IPS DF 4.7 (cell line): ENCODE measurements around the gene CTNNBIP1.
"Not testable (repeated sequence)": the region's sequence is repeated elsewhere in the genome, so short reads cannot be mapped to it uniquely, and the experiment has no call there.

Experiments used
- DNase-seq: peaks from one replicate; pipeline ENCODE4 v3.0.0-alpha.2; 2013; ENCODE audit warnings: low spot score; ENCODE audit errors: extremely low read depth

CTNNBIP1 gene

DNA sequence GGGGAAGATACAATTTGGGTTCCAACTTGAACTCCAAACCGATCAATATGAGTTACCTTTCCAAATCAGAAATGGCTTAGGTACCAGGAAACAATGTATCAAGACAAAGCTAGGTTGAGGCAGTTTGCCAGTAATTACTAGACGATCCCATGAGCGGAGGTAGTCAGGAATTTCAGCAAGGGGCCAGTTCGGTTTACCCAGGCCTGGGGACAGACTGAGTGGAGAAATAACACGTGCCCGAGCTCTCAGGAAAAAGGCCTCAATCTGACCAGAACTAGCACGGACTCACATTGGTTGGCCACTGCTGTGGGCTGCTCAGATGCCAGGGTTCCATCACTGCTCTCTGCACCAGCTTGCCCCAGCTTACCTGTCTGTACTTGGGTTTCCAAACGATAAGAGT lies 101.6 kb downstream of the CTNNBIP1 start:
- DNase-seq = no peak

- no peak for DNase-seq
Observed at GRCh38 chr1:9807541-9807940, 102.5 kb downstream of the CTNNBIP1 start.

GRCh38 chr1:9805972-9806371 lies 104.1 kb downstream of the CTNNBIP1 start:
- not testable (repeated sequence) for DNase-seq

- no peak for DNase-seq
Observed at GRCh38 chr1:9805006-9805508, 105.0 kb downstream of the CTNNBIP1 start.

DNA sequence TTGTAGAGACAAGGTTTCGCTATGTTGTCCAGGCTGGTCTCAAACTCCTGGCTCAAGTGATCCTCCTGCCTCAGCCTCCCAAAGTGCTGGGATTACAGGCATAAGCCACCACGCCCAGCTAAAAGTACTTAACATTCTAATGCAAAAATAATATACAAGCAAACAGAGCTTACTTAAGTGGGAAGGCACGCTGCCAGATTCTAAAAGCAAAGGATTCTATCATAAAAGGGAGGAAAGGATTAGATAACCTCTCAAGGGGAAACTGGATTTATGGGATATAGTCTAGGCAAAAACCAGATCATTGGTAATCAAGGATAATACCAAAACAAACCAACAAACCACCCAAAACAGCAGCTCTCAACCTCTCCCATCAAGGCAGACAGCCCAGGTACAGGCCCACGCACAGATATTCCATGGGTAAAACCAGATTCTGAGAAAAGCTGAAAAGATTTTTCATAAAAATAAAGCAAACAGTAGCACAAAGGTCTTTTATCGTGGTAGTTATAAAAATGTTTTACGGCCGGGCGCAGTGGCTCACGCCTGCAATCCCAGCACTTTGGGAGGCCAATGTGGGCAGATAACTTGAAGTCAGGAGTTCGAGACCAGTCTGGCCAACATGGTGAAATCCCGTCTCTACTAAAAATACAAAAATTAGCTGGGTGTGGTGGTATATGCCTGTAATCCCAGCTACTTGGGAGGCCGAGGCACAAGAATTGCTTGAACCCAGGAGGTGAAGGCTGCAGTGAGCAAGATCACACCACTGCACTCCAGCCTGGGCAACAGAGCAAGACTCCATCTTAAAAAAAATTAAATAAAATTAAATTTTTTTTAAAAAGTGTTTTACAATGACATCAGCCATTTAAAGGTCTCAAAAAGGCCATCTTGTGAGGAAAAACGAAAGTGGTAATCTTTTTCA lies 106.8 kb downstream of the CTNNBIP1 start:
- DNase-seq = not testable (repeated sequence)

GRCh38 chr1:9801909-9802308 lies 108.2 kb downstream of the CTNNBIP1 start:
- no peak for DNase-seq
